ENCODE data around the gene HECTD2.
A peak's percentile ranks its signal among the peaks of the same experiment; 100 is the strongest.
"Not testable (repeated sequence)": the region's sequence is repeated elsewhere in the genome, so short reads cannot be mapped to it uniquely, and the experiment has no call there.

The HECTD2 gene

GRCh38 chr10:91418416-91418815 lies 8.3 kb downstream of the HECTD2 start:
- H3K27ac ChIP-seq = no peak overlapping the region
- TF ChIP-seq CTCF (conservative IDR thresholded peaks at IDR 0.05) = no peak

GRCh38 chr10:91420868-91421267 lies 10.7 kb downstream of the HECTD2 start:
- no peak for TF ChIP-seq CTCF (conservative IDR thresholded peaks at IDR 0.05)
- H3K27ac ChIP-seq = no peak overlapping the region

- no peak overlapping the region for H3K27ac ChIP-seq
- no peak for TF ChIP-seq CTCF (conservative IDR thresholded peaks at IDR 0.05)
Measured at GRCh38 chr10:91422915-91423314, 12.8 kb downstream of the HECTD2 start.

- TF ChIP-seq CTCF (conservative IDR thresholded peaks at IDR 0.05) = no peak
- H3K27ac ChIP-seq = no peak overlapping the region
Measured at GRCh38 chr10:91424016-91424415, 13.9 kb downstream of the HECTD2 start.

- H3K27ac ChIP-seq = peak overlapping the region; percentile 66
- no peak for TF ChIP-seq CTCF (conservative IDR thresholded peaks at IDR 0.05)
Measured at GRCh38 chr10:91432175-91432574, 22.0 kb downstream of the HECTD2 start.

GRCh38 chr10:91433620-91434019 lies 23.5 kb downstream of the HECTD2 start:
- peak overlapping the region; percentile 66 for H3K27ac ChIP-seq
- TF ChIP-seq CTCF (conservative IDR thresholded peaks at IDR 0.05) = no peak

GRCh38 chr10:91434041-91434440 lies 23.9 kb downstream of the HECTD2 start:
- no peak for TF ChIP-seq CTCF (conservative IDR thresholded peaks at IDR 0.05)
- peak overlapping the region; percentile 66 for H3K27ac ChIP-seq

- peak overlapping the region; percentile 66 for H3K27ac ChIP-seq
- TF ChIP-seq CTCF (conservative IDR thresholded peaks at IDR 0.05) = no peak
Measured at GRCh38 chr10:91435241-91435640, 25.1 kb downstream of the HECTD2 start.

- not testable (repeated sequence) for H3K27ac ChIP-seq
Measured at GRCh38 chr10:91438228-91438627, 28.1 kb downstream of the HECTD2 start.

All from VCaP (cell line).